ENCODE results near the gene BEST4. TPM values are rescaled to one million over a fixed set of nuclear protein-coding genes. Genes with fewer than 3 reads are reported as not detected.

The BEST4 gene
- total and polyA plus RNA-seq, 2 of the 13 experiments (the other 11 are each of a cell fraction or from before 2014, with no cell fraction given) = 0.77 to 1.4 TPM

- TF ChIP-seq HNF1A (IDR thresholded peaks at IDR 0.05; ENCODE audit: low read depth) (peak; percentile 28; the same call in 1 of the 2 replicates), HNF1A (CRISPR knock-in tag; IDR thresholded peaks at IDR 0.05; ENCODE audit: borderline replicate concordance) (no peak; the same call in 1 of the 2 replicates), ZNF558 (CRISPR knock-in tag; IDR thresholded peaks at IDR 0.05; ENCODE audit: borderline replicate concordance) (0 out of 2 replicates have a peak, but pooled peaks have one; percentile 68), PLRG1 (conservative IDR thresholded peaks at IDR 0.05) (no peak), RFX5 (IDR thresholded peaks at IDR 0.05; ENCODE audit: low read depth, low read length) (no peak), SSRP1 (CRISPR knock-in tag; IDR thresholded peaks at IDR 0.05) (no peak), MEIS2 (CRISPR knock-in tag; IDR thresholded peaks at IDR 0.05) (peak; percentile 26; the same call in 1 of the 2 replicates), MEF2D (CRISPR knock-in tag; IDR thresholded peaks at IDR 0.05) (peak; percentile 68; the same call in 1 of the 2 replicates), ZNF205 (CRISPR knock-in tag; IDR thresholded peaks at IDR 0.05) (0 out of 2 replicates have a peak, but pooled peaks have one; percentile 45), NCOA2 (CRISPR knock-in tag; IDR thresholded peaks at IDR 0.05) (peak; percentile 35), BCL6 (CRISPR knock-in tag; IDR thresholded peaks at IDR 0.05) (peak; percentile 41; the same call in 1 of the 2 replicates), REPIN1 (CRISPR knock-in tag; IDR thresholded peaks at IDR 0.05; ENCODE audit: borderline replicate concordance, low read depth) (0 out of 2 replicates have a peak, but pooled peaks have one; percentile 49), PAX8 (CRISPR knock-in tag; IDR thresholded peaks at IDR 0.05; ENCODE audit: borderline replicate concordance) (no peak; the same call in 1 of the 2 replicates), MATR3 (CRISPR knock-in tag; IDR thresholded peaks at IDR 0.05) (no peak), KLF13 (CRISPR knock-in tag; IDR thresholded peaks at IDR 0.05) (0 out of 2 replicates have a peak, but pooled peaks have one; percentile 14), MYC (CRISPR knock-in tag; IDR thresholded peaks at IDR 0.05; ENCODE audit: borderline replicate concordance) (peak; percentile 83; the same call in 1 of the 2 replicates), MEIS1 (CRISPR knock-in tag; IDR thresholded peaks at IDR 0.05; ENCODE audit: borderline replicate concordance) (no peak), KDM1A (CRISPR knock-in tag; IDR thresholded peaks at IDR 0.05) (peak; percentile 22; the same call in 1 of the 2 replicates), ARID3A (IDR thresholded peaks at IDR 0.05; ENCODE audit: low read depth, low read length) (no peak)
- TF ChIP-seq, protein P1, sequence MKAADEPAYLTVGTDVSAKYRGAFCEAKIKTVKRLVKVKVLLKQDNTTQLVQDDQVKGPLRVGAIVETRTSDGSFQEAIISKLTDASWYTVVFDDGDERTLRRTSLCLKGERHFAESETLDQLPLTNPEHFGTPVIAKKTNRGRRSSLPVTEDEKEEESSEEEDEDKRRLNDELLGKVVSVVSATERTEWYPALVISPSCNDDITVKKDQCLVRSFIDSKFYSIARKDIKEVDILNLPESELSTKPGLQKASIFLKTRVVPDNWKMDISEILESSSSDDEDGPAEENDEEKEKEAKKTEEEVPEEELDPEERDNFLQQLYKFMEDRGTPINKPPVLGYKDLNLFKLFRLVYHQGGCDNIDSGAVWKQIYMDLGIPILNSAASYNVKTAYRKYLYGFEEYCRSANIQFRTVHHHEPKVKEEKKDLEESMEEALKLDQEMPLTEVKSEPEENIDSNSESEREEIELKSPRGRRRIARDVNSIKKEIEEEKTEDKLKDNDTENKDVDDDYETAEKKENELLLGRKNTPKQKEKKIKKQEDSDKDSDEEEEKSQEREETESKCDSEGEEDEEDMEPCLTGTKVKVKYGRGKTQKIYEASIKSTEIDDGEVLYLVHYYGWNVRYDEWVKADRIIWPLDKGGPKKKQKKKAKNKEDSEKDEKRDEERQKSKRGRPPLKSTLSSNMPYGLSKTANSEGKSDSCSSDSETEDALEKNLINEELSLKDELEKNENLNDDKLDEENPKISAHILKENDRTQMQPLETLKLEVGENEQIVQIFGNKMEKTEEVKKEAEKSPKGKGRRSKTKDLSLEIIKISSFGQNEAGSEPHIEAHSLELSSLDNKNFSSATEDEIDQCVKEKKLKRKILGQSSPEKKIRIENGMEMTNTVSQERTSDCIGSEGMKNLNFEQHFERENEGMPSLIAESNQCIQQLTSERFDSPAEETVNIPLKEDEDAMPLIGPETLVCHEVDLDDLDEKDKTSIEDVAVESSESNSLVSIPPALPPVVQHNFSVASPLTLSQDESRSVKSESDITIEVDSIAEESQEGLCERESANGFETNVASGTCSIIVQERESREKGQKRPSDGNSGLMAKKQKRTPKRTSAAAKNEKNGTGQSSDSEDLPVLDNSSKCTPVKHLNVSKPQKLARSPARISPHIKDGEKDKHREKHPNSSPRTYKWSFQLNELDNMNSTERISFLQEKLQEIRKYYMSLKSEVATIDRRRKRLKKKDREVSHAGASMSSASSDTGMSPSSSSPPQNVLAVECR (CRISPR knock-in tag; IDR thresholded peaks at IDR 0.05; ENCODE audit: borderline replicate concordance) = peak; percentile 46; the same call in 1 of the 2 replicates
Measured at GRCh38 chr1:44826375-44827196, 38.6 kb upstream of the BEST4 start (continued).

Measured in HepG2 (cell line).